BLaER1 treated with 17β-estradiol and CSF1 and Interleukin-3, amounts not matched to agents 10 nM and 100 nM (cell line): Measurements from ENCODE around the gene ERC2.

ENCODE experiments used
- H3K27ac ChIP-seq, 11 experiments: shearing (Covaris generic); formaldehyde crosslinking; 2 replicates each; pipeline ENCODE4 v1.8.1; 2022
- H3K27me3 ChIP-seq, 11 experiments: shearing (Covaris generic); formaldehyde crosslinking; 2 replicates each; pipeline ENCODE4 v1.8.1; 2022
- H3K36me3 ChIP-seq, 11 experiments: shearing (Covaris generic); formaldehyde crosslinking; 2 replicates each; pipeline ENCODE4 v1.8.1; 2022
- H3K4me1 ChIP-seq, 10 experiments: shearing (Covaris generic); formaldehyde crosslinking; 2 replicates each; pipeline ENCODE4 v1.8.1; 2022
- H3K4me2 ChIP-seq, 11 experiments: shearing (Covaris generic); formaldehyde crosslinking; 2 replicates each; pipeline ENCODE4 v1.8.1; 2022
- H3K4me3 ChIP-seq, 10 experiments: shearing (Covaris generic); formaldehyde crosslinking; 2 replicates each; pipeline ENCODE4 v1.8.1; 2022
- H3K9ac ChIP-seq, 11 experiments: shearing (Covaris generic); formaldehyde crosslinking; 2 replicates each; pipeline ENCODE4 v1.8.1; 2022
- H3K9me3 ChIP-seq, 11 experiments: shearing (Covaris generic); formaldehyde crosslinking; replicated peaks in 1 of 11; 2 replicates each; pipeline ENCODE4 v1.8.1; 2022
- H4K20me1 ChIP-seq, 11 experiments: shearing (Covaris generic); formaldehyde crosslinking; 2 replicates each; pipeline ENCODE4 v1.8.1; 2022
- Cebpa-rat ChIP-seq, 11 experiments: shearing (Covaris generic); IDR thresholded peaks; 2 replicates each; pipeline ENCODE4 v1.8.1; 2022

ERC2 gene

GRCh38 chr3:56060521-56061278, 407.6 kb downstream of the ERC2 start:
- no peak overlapping the region for H3K4me3 ChIP-seq
- H4K20me1 ChIP-seq: no peaks in the 10 kb centered on the region
- H3K36me3 ChIP-seq: no peaks in the 10 kb centered on the region
- no peak for TF ChIP-seq Cebpa-rat (IDR thresholded peaks at IDR 0.05)
- H3K9ac ChIP-seq: no peak overlapping the region
- peaks cover 0 to 3% (median 0%) of the 10 kb centered on the region in 11 experiments; a peak in 3 of 22 replicates for H3K9me3 ChIP-seq
- H3K27ac ChIP-seq: no peak overlapping the region
- peaks cover 0 to 8% (median 0%) of the 10 kb centered on the region in 10 experiments; a peak in 1 of 20 replicates for H3K4me1 ChIP-seq
- no peaks in the 10 kb centered on the region for H3K27me3 ChIP-seq
- no peak overlapping the region for H3K4me2 ChIP-seq

- Histone ChIP-seq H3K9ac (no peak overlapping the region), H4K20me1 (no peaks in the 10 kb centered on the region), H3K9me3 (no peaks in the 10 kb centered on the region), H3K4me2 (no peak overlapping the region), H3K4me1 (peaks cover 0 to 7% (median 0%) of the 10 kb centered on the region in 10 experiments; a peak in 1 of 20 replicates), H3K27ac (no peak overlapping the region), H3K27me3 (no peaks in the 10 kb centered on the region), H3K4me3 (no peak overlapping the region), H3K36me3 (no peaks in the 10 kb centered on the region)
- TF ChIP-seq Cebpa-rat (IDR thresholded peaks at IDR 0.05): no peak
These were observed 408.5 kb downstream of the ERC2 start for GRCh38 chr3:56059731-56060130.

GRCh38 chr3:56055951-56056350, 412.3 kb downstream of the ERC2 start:
- no peak overlapping the region for H3K4me2 ChIP-seq
- H3K36me3 ChIP-seq: no peaks in the 10 kb centered on the region
- no peak for TF ChIP-seq Cebpa-rat (IDR thresholded peaks at IDR 0.05)
- H3K9ac ChIP-seq: no peak overlapping the region
- no peaks in the 10 kb centered on the region for H4K20me1 ChIP-seq
- no peak overlapping the region for H3K4me3 ChIP-seq
- H3K4me1 ChIP-seq: no peaks in the 10 kb centered on the region
- H3K27ac ChIP-seq: no peak overlapping the region
- H3K9me3 ChIP-seq: no peaks in the 10 kb centered on the region
- H3K27me3 ChIP-seq: no peaks in the 10 kb centered on the region

- no peaks in the 10 kb centered on the region for H3K27me3 ChIP-seq
- no peak for TF ChIP-seq Cebpa-rat (IDR thresholded peaks at IDR 0.05)
- H3K27ac ChIP-seq: no peak overlapping the region
- H3K36me3 ChIP-seq: no peaks in the 10 kb centered on the region
- no peak overlapping the region for H3K4me2 ChIP-seq
- no peaks in the 10 kb centered on the region for H3K9me3 ChIP-seq
- H3K4me1 ChIP-seq: no peaks in the 10 kb centered on the region
- no peaks in the 10 kb centered on the region for H4K20me1 ChIP-seq
- no peak overlapping the region for H3K9ac ChIP-seq
- H3K4me3 ChIP-seq: no peak overlapping the region
These were observed 412.7 kb downstream of the ERC2 start for GRCh38 chr3:56055546-56055945.

- H3K9me3 ChIP-seq: no peaks in the 10 kb centered on the region
- no peak overlapping the region for H3K9ac ChIP-seq
- no peaks in the 10 kb centered on the region for H3K27me3 ChIP-seq
- no peaks in the 10 kb centered on the region for H3K36me3 ChIP-seq
- no peak for TF ChIP-seq Cebpa-rat (IDR thresholded peaks at IDR 0.05)
- H3K4me3 ChIP-seq: no peak overlapping the region
- no peak overlapping the region for H3K4me2 ChIP-seq
- no peaks in the 10 kb centered on the region for H4K20me1 ChIP-seq
- no peaks in the 10 kb centered on the region for H3K4me1 ChIP-seq
- no peak overlapping the region for H3K27ac ChIP-seq
These were observed 413.4 kb downstream of the ERC2 start for GRCh38 chr3:56054844-56055243.

- no peak for TF ChIP-seq Cebpa-rat (IDR thresholded peaks at IDR 0.05)
- Histone ChIP-seq H3K4me2 (no peak overlapping the region), H3K4me1 (no peaks in the 10 kb centered on the region)
These were observed 414.5 kb downstream of the ERC2 start for GRCh38 chr3:56053727-56054126.

GRCh38 chr3:56052188-56052587, 416.1 kb downstream of the ERC2 start:
- H3K9me3 ChIP-seq: no peaks in the 10 kb centered on the region
- H4K20me1 ChIP-seq: no peaks in the 10 kb centered on the region
- no peaks in the 10 kb centered on the region for H3K36me3 ChIP-seq
- H3K27ac ChIP-seq: no peak overlapping the region
- H3K4me2 ChIP-seq: no peak overlapping the region
- H3K4me3 ChIP-seq: no peak overlapping the region
- no peaks in the 10 kb centered on the region for H3K27me3 ChIP-seq
- TF ChIP-seq Cebpa-rat (IDR thresholded peaks at IDR 0.05): no peak
- H3K9ac ChIP-seq: no peak overlapping the region
- no peaks in the 10 kb centered on the region for H3K4me1 ChIP-seq

More at GRCh38 chr3:56053727-56054126, 414.5 kb downstream of the ERC2 start:
- Histone ChIP-seq H3K9ac (no peak overlapping the region), H3K27me3 (no peaks in the 10 kb centered on the region), H4K20me1 (no peaks in the 10 kb centered on the region), H3K27ac (no peak overlapping the region), H3K9me3 (no peaks in the 10 kb centered on the region), H3K36me3 (no peaks in the 10 kb centered on the region), H3K4me3 (no peak overlapping the region)

GRCh38 chr3:56051052-56051451, 417.2 kb downstream of the ERC2 start:
- Histone ChIP-seq H3K36me3 (no peaks in the 10 kb centered on the region), H3K4me3 (no peak overlapping the region), H3K4me2 (no peak overlapping the region), H3K27me3 (no peaks in the 10 kb centered on the region), H3K4me1 (no peaks in the 10 kb centered on the region), H4K20me1 (no peaks in the 10 kb centered on the region), H3K9me3 (no peaks in the 10 kb centered on the region), H3K9ac (no peak overlapping the region), H3K27ac (no peak overlapping the region)
- TF ChIP-seq Cebpa-rat (IDR thresholded peaks at IDR 0.05): no peak

- H3K9me3 ChIP-seq: no peaks in the 10 kb centered on the region
- no peak overlapping the region for H3K9ac ChIP-seq
- H3K4me2 ChIP-seq: no peak overlapping the region
- no peak for TF ChIP-seq Cebpa-rat (IDR thresholded peaks at IDR 0.05)
- no peaks in the 10 kb centered on the region for H3K36me3 ChIP-seq
- H4K20me1 ChIP-seq: no peaks in the 10 kb centered on the region
- no peaks in the 10 kb centered on the region for H3K4me1 ChIP-seq
- no peak overlapping the region for H3K27ac ChIP-seq
- H3K27me3 ChIP-seq: no peaks in the 10 kb centered on the region
- no peak overlapping the region for H3K4me3 ChIP-seq
These were observed 419.3 kb downstream of the ERC2 start for GRCh38 chr3:56048946-56049345.

GRCh38 chr3:56048331-56048730, 419.9 kb downstream of the ERC2 start:
- H4K20me1 ChIP-seq: no peaks in the 10 kb centered on the region
- H3K4me1 ChIP-seq: no peaks in the 10 kb centered on the region
- H3K36me3 ChIP-seq: no peaks in the 10 kb centered on the region
- no peak overlapping the region for H3K27ac ChIP-seq
- no peak overlapping the region for H3K4me2 ChIP-seq
- TF ChIP-seq Cebpa-rat (IDR thresholded peaks at IDR 0.05): no peak
- H3K4me3 ChIP-seq: no peak overlapping the region
- no peaks in the 10 kb centered on the region for H3K27me3 ChIP-seq
- H3K9ac ChIP-seq: no peak overlapping the region
- H3K9me3 ChIP-seq: no peaks in the 10 kb centered on the region
